Skeletal muscle satellite cell (primary cell): Measurements from ENCODE around the gene PRDM4.

Source experiments
- H3K27me3 ChIP-seq: 2 replicates; pipeline ENCODE4 v1.7.0; 2013; ENCODE audit warnings: low read length; ENCODE audit not compliant: control insufficient read depth, insufficient read depth
- H3K36me3 ChIP-seq: 2 replicates; pipeline ENCODE4 v1.7.0; 2013; ENCODE audit warnings: mild to moderate bottlenecking, control low read depth, low read length; ENCODE audit not compliant: insufficient read depth
- H3K4me1 ChIP-seq: 2 replicates; pipeline ENCODE4 v1.7.0; 2013; ENCODE audit warnings: low read length; ENCODE audit not compliant: control insufficient read depth, insufficient read depth
- H3K4me2 ChIP-seq: 2 replicates; pipeline ENCODE4 v1.7.0; 2013; ENCODE audit warnings: mild to moderate bottlenecking, low read length
- H3K4me3 ChIP-seq: 2 replicates; pipeline ENCODE4 v1.7.0; 2013; ENCODE audit warnings: low read length
- H3K9ac ChIP-seq: 2 replicates; pipeline ENCODE4 v1.7.0; 2013; ENCODE audit warnings: mild to moderate bottlenecking, low read depth, low read length, moderate library complexity
- H3K9me3 ChIP-seq: replicated peaks from 2 replicates; pipeline ENCODE4 v1.7.0; 2013; ENCODE audit warnings: mild to moderate bottlenecking, control low read depth, low read length

The PRDM4 gene

GRCh38 chr12:107684029-107684795 is 76.7 kb downstream of the PRDM4 start:
- H3K4me3 ChIP-seq = peak overlapping the region; percentile 91
- H3K4me2 ChIP-seq = peak overlapping the region; percentile 85
- peaks cover 11% of the 10 kb centered on the region for H3K36me3 ChIP-seq
- H3K27me3 ChIP-seq = peaks cover 21% of the 10 kb centered on the region
- H3K9me3 ChIP-seq = no peaks in the 10 kb centered on the region
- peaks cover 17% of the 10 kb centered on the region for H3K4me1 ChIP-seq
- H3K9ac ChIP-seq = no peak overlapping the region
